HG03025 (cell line): ENCODE results near the gene AFAP1L1.

Experiments
- ATAC-seq: cut with Tn5 transposase; IDR thresholded peaks from one replicate; pipeline ENCODE4 v1.9.1; 2021; ENCODE audit warnings: mild to moderate bottlenecking, moderate library complexity; ENCODE audit not compliant: unreplicated experiment, low FRiP score

Gene AFAP1L1

GRCh38 chr5:149271716-149272563 is at the start of gene AFAP1L1:
AFAP1L1 (plus strand) TSS chr5:149271859; CDS start chr5:149271969, 110 bp downstream.
- ATAC-seq = no peak

- ATAC-seq = no peak
Measured at GRCh38 chr5:149223081-149223848, 48.4 kb upstream of the AFAP1L1 start.

- no peak for ATAC-seq
Measured at GRCh38 chr5:149224282-149224681, 47.4 kb upstream of the AFAP1L1 start.

GRCh38 chr5:149227168-149227826 is 44.4 kb upstream of the AFAP1L1 start:
- no peak for ATAC-seq

GRCh38 chr5:149228618-149229297 is 42.9 kb upstream of the AFAP1L1 start:
- ATAC-seq = no peak

GRCh38 chr5:149229298-149229937 is 42.2 kb upstream of the AFAP1L1 start:
- ATAC-seq = no peak

- ATAC-seq = no peak
Measured at GRCh38 chr5:149235841-149236240, 35.8 kb upstream of the AFAP1L1 start.

- ATAC-seq = no peak
Measured at GRCh38 chr5:149237662-149238061, 34.0 kb upstream of the AFAP1L1 start.

- ATAC-seq = no peak
Measured at GRCh38 chr5:149238540-149238939, 33.1 kb upstream of the AFAP1L1 start.

- no peak for ATAC-seq
Measured at GRCh38 chr5:149239917-149240316, 31.7 kb upstream of the AFAP1L1 start.

GRCh38 chr5:149240354-149240998 is 31.2 kb upstream of the AFAP1L1 start:
- no peak for ATAC-seq

GRCh38 chr5:149242339-149242738 is 29.3 kb upstream of the AFAP1L1 start:
- ATAC-seq = no peak

GRCh38 chr5:149246906-149247305 is 24.8 kb upstream of the AFAP1L1 start:
- ATAC-seq = no peak

GRCh38 chr5:149247726-149248125 is 23.9 kb upstream of the AFAP1L1 start:
- ATAC-seq = no peak

GRCh38 chr5:149251546-149251945 is 20.1 kb upstream of the AFAP1L1 start:
- ATAC-seq = no peak

GRCh38 chr5:149254506-149254905 is 17.2 kb upstream of the AFAP1L1 start:
- no peak for ATAC-seq

- no peak for ATAC-seq
Measured at GRCh38 chr5:149256451-149256850, 15.2 kb upstream of the AFAP1L1 start.

- ATAC-seq = no peak
Measured at GRCh38 chr5:149257131-149257530, 14.5 kb upstream of the AFAP1L1 start.

GRCh38 chr5:149257889-149258705 is 13.6 kb upstream of the AFAP1L1 start:
- ATAC-seq = no peak
